ENCODE data around the gene NME5. TPM values are rescaled to one million over a fixed set of nuclear protein-coding genes. Genes with fewer than 3 reads are reported as not detected.
"Not testable (repeated sequence)": the region's sequence is repeated elsewhere in the genome, so short reads cannot be mapped to it uniquely, and the experiment has no call there.

NME5 gene
- total RNA-seq, 2 experiments from 2014 or later, result not detected

GRCh38 chr5:138143578-138143977 is 4.3 kb upstream of the NME5 start:
- CTCF ChIA-PET, POLR2A ChIA-PET: not testable (repeated sequence)

- ChIA-PET CTCF (interaction anchor here (1.0 to 1.3 kb wide), 2 partner anchors 8 to 65 kb away, joined by 3 read pairs; no protein-coding TSS in a partner anchor), POLR2A (no interaction called here)
These were observed 2.5 kb upstream of the NME5 start for GRCh38 chr5:138141734-138142133.

- ChIA-PET POLR2A (no interaction called here), CTCF (no interaction called here)
These were observed 1.0 kb upstream of the NME5 start for GRCh38 chr5:138140268-138140667.

- ChIA-PET POLR2A (no interaction called here), CTCF (interaction anchor here (1.1 kb wide), 1 partner anchor 63 kb away, joined by 4 read pairs; no protein-coding TSS in a partner anchor)
These were observed 508 bp upstream of the NME5 start for GRCh38 chr5:138139781-138140090.

- CTCF ChIA-PET, result interaction anchor here (0.7 to 3.3 kb wide), 7 partner anchors 29 to 351 kb away, joined by 3 to 37 read pairs (median 5); no protein-coding TSS in a partner anchor
- POLR2A ChIA-PET, result no interaction called here
These were observed 6.7 kb downstream of the NME5 start for GRCh38 chr5:138132543-138132942.

GRCh38 chr5:138129347-138129746 is 9.9 kb downstream of the NME5 start:
- POLR2A ChIA-PET, result no interaction called here
- CTCF ChIA-PET, result interaction anchor here (1.0 to 2.0 kb wide), 2 partner anchors 51 to 53 kb away, joined by 3 to 10 read pairs; no protein-coding TSS in a partner anchor

GRCh38 chr5:138128334-138128733 is 10.9 kb downstream of the NME5 start:
- POLR2A ChIA-PET, result no interaction called here

GRCh38 chr5:138115254-138115653 is 24.0 kb downstream of the NME5 start:
- ChIA-PET CTCF (interaction anchor here (0.8 kb wide), 1 partner anchor 18 kb away, joined by 3 read pairs; no protein-coding TSS in a partner anchor), POLR2A (no interaction called here)

More at GRCh38 chr5:138128334-138128733, 10.9 kb downstream of the NME5 start:
- CTCF ChIA-PET, result interaction anchor here (0.6 to 2.0 kb wide), 2 partner anchors 43 to 50 kb away, joined by 3 to 10 read pairs; no protein-coding TSS in a partner anchor

- POLR2A ChIA-PET, result no interaction called here
- CTCF ChIA-PET, result no interaction called here
These were observed 27.3 kb downstream of the NME5 start for GRCh38 chr5:138111937-138112336.

- ChIA-PET POLR2A (no interaction called here), CTCF (no interaction called here)
These were observed 28.0 kb downstream of the NME5 start for GRCh38 chr5:138111181-138111580.

GRCh38 chr5:138110266-138110963 is 28.8 kb downstream of the NME5 start:
- ChIA-PET CTCF (no interaction called here), POLR2A (no interaction called here)

GRCh38 chr5:138109463-138110265 is 29.6 kb downstream of the NME5 start:
- POLR2A ChIA-PET, result interaction anchor here (0.5 to 0.7 kb wide), 2 partner anchors 81 to 1235 kb away, joined by 3 to 6 read pairs; no protein-coding TSS in a partner anchor
- CTCF ChIA-PET, result interaction anchor here (1.6 kb wide), 1 partner anchor 32 kb away, joined by 4 read pairs; no protein-coding TSS in a partner anchor

- ChIA-PET POLR2A (no interaction called here), CTCF (no interaction called here)
These were observed 32.0 kb downstream of the NME5 start for GRCh38 chr5:138107213-138107612.

GRCh38 chr5:138105709-138106108 is 33.5 kb downstream of the NME5 start:
- POLR2A ChIA-PET, result no interaction called here
- CTCF ChIA-PET, result no interaction called here

GRCh38 chr5:138103319-138103637 is 36.0 kb downstream of the NME5 start:
- ChIA-PET CTCF (interaction anchor here (0.8 kb wide), 1 partner anchor 30 kb away, joined by 5 read pairs; no protein-coding TSS in a partner anchor), POLR2A (no interaction called here)

- POLR2A ChIA-PET, result no interaction called here
These were observed 36.5 kb downstream of the NME5 start for GRCh38 chr5:138102454-138103318.

GRCh38 chr5:138096997-138097828 is 42.0 kb downstream of the NME5 start:
- ChIA-PET POLR2A (no interaction called here), CTCF (interaction anchor here (0.6 kb wide), 1 partner anchor 34 kb away, joined by 3 read pairs; no protein-coding TSS in a partner anchor)

More at GRCh38 chr5:138102454-138103318, 36.5 kb downstream of the NME5 start:
- CTCF ChIA-PET, result no interaction called here

GRCh38 chr5:138096363-138096762 is 42.9 kb downstream of the NME5 start:
- POLR2A ChIA-PET, result no interaction called here
- CTCF ChIA-PET, result interaction anchor here (0.6 kb wide), 1 partner anchor 35 kb away, joined by 3 read pairs; no protein-coding TSS in a partner anchor
